A549 (cell line): ENCODE data around the gene IFNL3. TPM values are rescaled to one million over a fixed set of nuclear protein-coding genes. Genes with fewer than 3 reads are reported as not detected.
A peak's percentile ranks its signal among the peaks of the same experiment; 100 is the strongest.
"Not testable (repeated sequence)": the region's sequence is repeated elsewhere in the genome, so short reads cannot be mapped to it uniquely, and the experiment has no call there.

Source experiments
- ATAC-seq, 2 experiments: fragments of 200-7000 bp in 1 of 2; fragments of >200 bp in 1 of 2; cut with Nextera tagmentation in 1 of 2; cut with Tn5 transposase in 1 of 2; 3 replicates each; pipeline versions ENCODE4 v1.8.0 to v1.9.1; 2018 to 2020; ENCODE audit warnings: mild to moderate bottlenecking in 1 of 2, moderate library complexity in 1 of 2
- CTCF ChIA-PET: fragments of 300-600 bp; sonication (Branson Sonifier 250); formaldehyde crosslinking; extraction: SDS; loops from one replicate; lab custom pipeline; 2021; ENCODE audit warnings: antibody characterized with exemption, inconsistent platforms; lab: Yijun Ruan, JAX
- POLR2A ChIA-PET: fragments of 350-600 bp; formaldehyde crosslinking; extraction: SDS; loops from one replicate; lab custom pipeline; 2021; ENCODE audit warnings: antibody characterized with exemption, inconsistent platforms; lab: Yijun Ruan, JAX
- DNase-seq, 2 experiments: peaks; one replicate each; pipeline versions ENCODE4 v3.0.0 to v3.0.0-alpha.2; 2011 to 2016; ENCODE audit warnings: low read depth in 1 of 2, low spot score in 1 of 2
- FAIRE-seq: peaks from 2 replicates; lab custom pipeline; 2011; peaks lifted over from hg19 to GRCh38; lab: Jason Lieb, UNC
- H3K27ac ChIP-seq, 2 experiments: fragments of >200 bp; sonication (Bioruptor Twin); formaldehyde crosslinking; 3 replicates each; pipeline ENCODE4 v1.5.1; 2016 to 2017
- H3K4me1 ChIP-seq: fragments of >200 bp; sonication (Bioruptor Twin); formaldehyde crosslinking; 3 replicates; pipeline ENCODE4 v1.6.1; 2016
- H3K4me2 ChIP-seq: fragments of >200 bp; sonication (Bioruptor Twin); formaldehyde crosslinking; 3 replicates; pipeline ENCODE4 v1.6.1; 2016
- H3K4me3 ChIP-seq: fragments of >200 bp; sonication (Bioruptor Twin); formaldehyde crosslinking; 3 replicates; pipeline ENCODE4 v1.5.1; 2016
- H3K9me3 ChIP-seq: fragments of >200 bp; sonication (Bioruptor Twin); formaldehyde crosslinking; 3 replicates; pipeline ENCODE4 v1.6.1; 2016
- CTCF ChIP-seq: fragments of >200 bp; sonication (Bioruptor Twin); formaldehyde crosslinking; IDR thresholded peaks from 3 replicates; pipeline ENCODE4 v1.5.1; 2016
- EHMT2 ChIP-seq: fragments of 200-600 bp; sonication (generic); IDR thresholded peaks from 2 replicates; pipeline ENCODE4 v1.6.1; 2016; ENCODE audit warnings: antibody characterized with exemption, low read depth, mild to moderate bottlenecking, moderate library complexity
- ESRRA ChIP-seq: fragments of 150-350 bp; IDR thresholded peaks from 2 replicates; pipeline ENCODE4 v1.6.1; 2014; ENCODE audit warnings: mild to moderate bottlenecking, low read length, borderline replicate concordance
- FOSB ChIP-seq: fragments of 250-450 bp; sonication (Bioruptor Pico); IDR thresholded peaks from 2 replicates; pipeline ENCODE4 v1.5.0; 2020; ENCODE audit warnings: mild to moderate bottlenecking, moderate library complexity
- JUNB ChIP-seq: fragments of >200 bp; sonication (Bioruptor Twin); formaldehyde crosslinking; IDR thresholded peaks from 2 replicates; pipeline ENCODE4 v1.6.1; 2016
- MAZ ChIP-seq: fragments of 150-350 bp; IDR thresholded peaks from 2 replicates; pipeline ENCODE4 v1.6.1; 2014; ENCODE audit warnings: antibody characterized with exemption, low read depth, low read length, borderline replicate concordance
- MYC ChIP-seq: IDR thresholded peaks from 2 replicates; pipeline ENCODE4 v1.6.1; 2012; ENCODE audit warnings: mild to moderate bottlenecking, inconsistent platforms, low read length, improper control_type of control experiment, borderline replicate concordance
- NPAS2 ChIP-seq: fragments of 250-450 bp; sonication (Bioruptor Pico); IDR thresholded peaks from 2 replicates; pipeline ENCODE4 v1.8.0; 2022; ENCODE audit warnings: mild to moderate bottlenecking, moderate library complexity, borderline replicate concordance
- NR3C1 ChIP-seq: fragments of >200 bp; sonication (Bioruptor Twin); formaldehyde crosslinking; IDR thresholded peaks from 3 replicates; pipeline ENCODE4 v1.6.1; 2017
- PHF8 ChIP-seq: fragments of 200-600 bp; sonication (generic); IDR thresholded peaks from 2 replicates; pipeline ENCODE4 v1.6.1; 2016; ENCODE audit warnings: low read depth, mild to moderate bottlenecking, antibody characterized with exemption, moderate library complexity, borderline replicate concordance
- POLR2A ChIP-seq: IDR thresholded peaks from 2 replicates; pipeline ENCODE4 v1.6.1; 2012; ENCODE audit warnings: mild to moderate bottlenecking, low read length
- RAD21 ChIP-seq, 2 experiments: fragments of >200 bp in 1 of 2; sonication (Bioruptor Twin) in 1 of 2; formaldehyde crosslinking in 1 of 2; IDR thresholded peaks in 1 of 2; conservative IDR thresholded peaks in 1 of 2; 2 replicates in 1 of 2; 3 replicates in 1 of 2; pipeline ENCODE4 v1.6.1; 2012 to 2018; ENCODE audit warnings: inconsistent platforms in 1 of 2
- REST ChIP-seq: fragments of 200-600 bp; sonication (generic); IDR thresholded peaks from 2 replicates; pipeline ENCODE4 v1.6.1; 2016; ENCODE audit warnings: antibody characterized with exemption, mild to moderate bottlenecking, moderate library complexity
- RFX5 ChIP-seq: fragments of 450-650 bp; IDR thresholded peaks from 2 replicates; pipeline ENCODE4 v1.7.1; 2014; ENCODE audit warnings: antibody characterized with exemption, mild to moderate bottlenecking, moderate library complexity
- RNF2 ChIP-seq: fragments of 200-600 bp; sonication (generic); IDR thresholded peaks from 2 replicates; pipeline ENCODE4 v1.6.1; 2016; ENCODE audit warnings: low read depth, mild to moderate bottlenecking, antibody characterized with exemption, moderate library complexity, borderline replicate concordance
- TP53 ChIP-seq: fragments of 250-450 bp; sonication (Bioruptor Pico); IDR thresholded peaks from 2 replicates; pipeline ENCODE4 v1.5.0; 2021; ENCODE audit warnings: mild to moderate bottlenecking, moderate library complexity
- ZC3H11A ChIP-seq: fragments of 450-650 bp; IDR thresholded peaks from 2 replicates; pipeline ENCODE4 v1.6.1; 2014; ENCODE audit warnings: antibody characterized with exemption, mild to moderate bottlenecking
- ZSCAN20 ChIP-seq: fragments of 250-450 bp; sonication (Bioruptor Pico); IDR thresholded peaks from 2 replicates; pipeline ENCODE4 v1.8.0; 2022; ENCODE audit warnings: mild to moderate bottlenecking, moderate library complexity
- WGBS: methylation state at CpG from one replicate; pipeline ENCODE4 v1.1.6; 2017; ENCODE audit errors: missing lambda C conversion rate; 5-methylcytosine and 5-hydroxymethylcytosine counted together
- polyA plus RNA-seq, 4 experiments: library from polyadenylated mRNA; depleted of rRNA in 3 of 4; stranded (reverse); fragments of >200 nt; fragmentation: RNase III in 1 of 4; extraction: RNeasy Plus Mini Kit Qiagen cat#74134 plus additional on column Dnase treatment in 1 of 4; gene quantifications; 2 replicates in 3 of 4; 3 replicates in 1 of 4; pipeline ENCODE4 v1.2.3, GENCODE V29; 2011 to 2017
- TF ChIP-seq, protein P1 (sequence below): fragments of >200 bp; sonication (Bioruptor Twin); formaldehyde crosslinking; IDR thresholded peaks from 3 replicates; pipeline ENCODE4 v1.6.1; 2016
- TF ChIP-seq, protein P2 (sequence below): IDR thresholded peaks from 2 replicates; pipeline ENCODE4 v1.6.1; 2012; ENCODE audit warnings: low read depth, borderline replicate concordance
- TF ChIP-seq, protein P3 (sequence below): fragments of 250-450 bp; sonication (Bioruptor Pico); IDR thresholded peaks from 2 replicates; pipeline ENCODE4 v1.5.0; 2020; ENCODE audit warnings: low read depth, mild to moderate bottlenecking, moderate library complexity
- TF ChIP-seq, protein P4 (sequence below): fragments of 150-350 bp; IDR thresholded peaks from 2 replicates; pipeline ENCODE4 v1.6.1; 2014; ENCODE audit warnings: low read depth, mild to moderate bottlenecking, low read length

Gene IFNL3
- polyA plus RNA-seq, 2 of the 4 experiments (the other 2 are of a cell fraction), result not detected

DNA sequence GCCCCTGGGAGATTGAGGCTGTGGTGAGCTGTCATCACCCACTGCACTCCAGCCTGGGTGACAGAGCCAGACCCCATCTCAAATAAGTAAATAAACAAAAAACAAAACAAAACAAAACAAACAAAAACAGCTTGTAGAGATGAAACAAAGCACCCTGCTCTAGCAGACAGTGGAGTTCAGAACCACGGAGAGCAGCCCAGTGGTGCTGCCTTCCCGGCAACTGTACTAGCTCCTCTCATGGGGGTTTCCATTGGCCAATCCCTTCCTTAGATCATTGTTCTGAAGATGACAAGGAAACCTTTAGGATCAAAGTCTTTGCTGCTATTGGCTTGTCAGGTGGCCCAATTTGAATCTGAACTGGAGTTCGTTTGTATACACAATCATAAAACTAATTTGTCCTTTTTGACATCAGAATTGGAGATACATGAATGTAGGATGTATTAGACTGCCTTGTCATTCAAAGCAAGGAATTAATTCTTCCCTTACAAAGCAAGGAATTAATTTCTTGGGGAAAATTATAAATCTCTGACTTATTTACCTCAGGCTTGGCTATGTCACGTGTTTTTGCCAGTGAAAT lies 21.0 kb downstream of the IFNL3 start (continued):
- TF ChIP-seq CTCF, result no peak
- TF ChIP-seq RNF2, result peak; percentile 19; the same call in 1 of the 2 replicates
- TF ChIP-seq MAZ, result no peak
- no peak for TF ChIP-seq ESRRA
- TF ChIP-seq, protein P1, sequence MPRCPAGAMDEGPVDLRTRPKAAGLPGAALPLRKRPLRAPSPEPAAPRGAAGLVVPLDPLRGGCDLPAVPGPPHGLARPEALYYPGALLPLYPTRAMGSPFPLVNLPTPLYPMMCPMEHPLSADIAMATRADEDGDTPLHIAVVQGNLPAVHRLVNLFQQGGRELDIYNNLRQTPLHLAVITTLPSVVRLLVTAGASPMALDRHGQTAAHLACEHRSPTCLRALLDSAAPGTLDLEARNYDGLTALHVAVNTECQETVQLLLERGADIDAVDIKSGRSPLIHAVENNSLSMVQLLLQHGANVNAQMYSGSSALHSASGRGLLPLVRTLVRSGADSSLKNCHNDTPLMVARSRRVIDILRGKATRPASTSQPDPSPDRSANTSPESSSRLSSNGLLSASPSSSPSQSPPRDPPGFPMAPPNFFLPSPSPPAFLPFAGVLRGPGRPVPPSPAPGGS, result no peak
- TF ChIP-seq RFX5, result peak; percentile 86; the same call in 1 of the 2 replicates
- no peak for TF ChIP-seq NR3C1
- peak; percentile 97 for TF ChIP-seq REST
- TF ChIP-seq FOSB, result no peak

GRCh38 chr19:39219108-39219507 lies 25.7 kb downstream of the IFNL3 start:
- CTCF ChIA-PET, result interaction anchor here (0.8 to 8.0 kb wide), 4 partner anchors 18 to 167 kb away, joined by 3 to 78 read pairs (median 6); no protein-coding TSS in a partner anchor
- H3K9me3 ChIP-seq, result peaks cover 21% of the 10 kb centered on the region
- FAIRE-seq, result peak; percentile 13
- peak; percentile 19 to 46; a peak in 2 of 5 replicates for TF ChIP-seq RAD21 (conservative IDR thresholded peaks at IDR 0.05 in 1 of 2, IDR thresholded peaks at IDR 0.05 in 1 of 2)
- 8% methylated on average over 10 of the region's 10 CpGs for WGBS
- H3K4me1 ChIP-seq, ATAC-seq, H3K4me2 ChIP-seq, H3K4me3 ChIP-seq, DNase-seq, H3K27ac ChIP-seq, POLR2A ChIA-PET: not testable (repeated sequence)

GRCh38 chr19:39218230-39219007 lies 26.4 kb downstream of the IFNL3 start:
- WGBS, result 60% methylated on average over 15 of the region's 15 CpGs
- ChIA-PET CTCF (interaction anchor here (0.6 to 8.0 kb wide), 8 partner anchors 15 to 856 kb away, joined by 3 to 78 read pairs (median 3); no protein-coding TSS in a partner anchor), POLR2A (no interaction called here)
- FAIRE-seq (no peak), ATAC-seq (no peak), DNase-seq (no peak)
- H3K4me3 ChIP-seq, result no peak overlapping the region
- no peak overlapping the region for H3K4me2 ChIP-seq
- no peaks in the 10 kb centered on the region for H3K4me1 ChIP-seq
- no peak overlapping the region for H3K27ac ChIP-seq
- peaks cover 21% of the 10 kb centered on the region for H3K9me3 ChIP-seq
- TF ChIP-seq NPAS2 (no peak), FOSB (no peak), RAD21 (conservative IDR thresholded peaks at IDR 0.05 in 1 of 2, IDR thresholded peaks at IDR 0.05 in 1 of 2) (no peak), JUNB (no peak), ZC3H11A (no peak), MYC (no peak), MAZ (no peak), ZSCAN20 (CRISPR knock-in tag) (no peak), POLR2A (no peak), RFX5 (no peak), TP53 (CRISPR knock-in tag) (no peak), EHMT2 (no peak), PHF8 (no peak)
- TF ChIP-seq, protein P2, sequence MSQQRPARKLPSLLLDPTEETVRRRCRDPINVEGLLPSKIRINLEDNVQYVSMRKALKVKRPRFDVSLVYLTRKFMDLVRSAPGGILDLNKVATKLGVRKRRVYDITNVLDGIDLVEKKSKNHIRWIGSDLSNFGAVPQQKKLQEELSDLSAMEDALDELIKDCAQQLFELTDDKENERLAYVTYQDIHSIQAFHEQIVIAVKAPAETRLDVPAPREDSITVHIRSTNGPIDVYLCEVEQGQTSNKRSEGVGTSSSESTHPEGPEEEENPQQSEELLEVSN, result no peak
- TF ChIP-seq, protein P3, sequence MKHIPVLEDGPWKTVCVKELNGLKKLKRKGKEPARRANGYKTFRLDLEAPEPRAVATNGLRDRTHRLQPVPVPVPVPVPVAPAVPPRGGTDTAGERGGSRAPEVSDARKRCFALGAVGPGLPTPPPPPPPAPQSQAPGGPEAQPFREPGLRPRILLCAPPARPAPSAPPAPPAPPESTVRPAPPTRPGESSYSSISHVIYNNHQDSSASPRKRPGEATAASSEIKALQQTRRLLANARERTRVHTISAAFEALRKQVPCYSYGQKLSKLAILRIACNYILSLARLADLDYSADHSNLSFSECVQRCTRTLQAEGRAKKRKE, result no peak
- TF ChIP-seq, protein P4, sequence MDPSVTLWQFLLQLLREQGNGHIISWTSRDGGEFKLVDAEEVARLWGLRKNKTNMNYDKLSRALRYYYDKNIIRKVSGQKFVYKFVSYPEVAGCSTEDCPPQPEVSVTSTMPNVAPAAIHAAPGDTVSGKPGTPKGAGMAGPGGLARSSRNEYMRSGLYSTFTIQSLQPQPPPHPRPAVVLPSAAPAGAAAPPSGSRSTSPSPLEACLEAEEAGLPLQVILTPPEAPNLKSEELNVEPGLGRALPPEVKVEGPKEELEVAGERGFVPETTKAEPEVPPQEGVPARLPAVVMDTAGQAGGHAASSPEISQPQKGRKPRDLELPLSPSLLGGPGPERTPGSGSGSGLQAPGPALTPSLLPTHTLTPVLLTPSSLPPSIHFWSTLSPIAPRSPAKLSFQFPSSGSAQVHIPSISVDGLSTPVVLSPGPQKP, result no peak
